Left kidney (tissue), 2 donors: ENCODE results near the gene GRK5. TPM values are rescaled to one million over a fixed set of nuclear protein-coding genes. Genes with fewer than 3 reads are reported as not detected.
"Not testable (repeated sequence)": the region's sequence is repeated elsewhere in the genome, so short reads cannot be mapped to it uniquely, and the experiment has no call there.

Experiments
- DNase-seq: peaks from one replicate; pipeline ENCODE4 v3.0.0-alpha.2; 2013
- polyA plus RNA-seq: library from polyadenylated mRNA; unstranded; fragments of 120-200 nt; gene quantifications from one replicate; pipeline ENCODE4 v1.2.1, GENCODE V29; 2013; ENCODE audit not compliant: insufficient read length

GRK5 gene
- polyA plus RNA-seq, 1 donor = 14.0 TPM

DNA sequence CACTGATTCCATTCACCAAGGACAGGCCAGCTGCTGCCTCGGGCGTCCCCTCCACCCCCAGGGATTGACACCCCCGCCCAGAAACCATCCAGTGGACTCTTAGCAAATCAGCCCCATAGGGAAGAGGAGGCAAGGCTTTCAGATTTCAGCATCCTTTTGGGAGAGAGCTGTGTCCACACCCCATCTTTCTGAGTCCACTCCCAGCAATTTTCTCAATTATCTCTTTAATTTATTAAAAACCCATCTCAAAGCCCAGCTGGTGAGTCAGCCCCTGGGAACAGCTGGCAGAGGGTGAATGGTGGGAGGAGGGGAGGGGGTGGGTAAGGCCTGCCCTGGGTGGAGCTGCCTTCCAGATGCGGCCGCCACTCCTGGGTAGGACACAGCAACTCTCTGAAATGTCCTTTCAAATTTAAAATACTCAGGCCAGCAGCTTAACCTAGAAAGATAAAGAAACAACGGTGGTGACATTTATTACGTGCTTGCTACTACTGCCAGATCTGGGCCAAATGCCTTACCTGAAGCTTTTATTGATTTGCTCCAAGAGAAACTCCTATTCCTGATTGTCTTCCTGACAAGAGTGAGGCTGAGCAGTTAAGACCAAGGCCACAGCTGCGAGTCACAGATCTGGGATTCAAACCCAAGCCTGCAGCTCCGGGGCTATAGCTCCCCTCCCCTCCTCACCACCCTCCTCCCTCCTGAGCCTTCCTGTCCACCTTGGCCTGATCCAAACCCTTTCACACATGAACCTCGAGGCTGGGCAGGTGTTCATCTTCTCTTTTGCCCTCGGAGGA is 214.7 kb downstream of the GRK5 start:
- no peak for DNase-seq

DNA sequence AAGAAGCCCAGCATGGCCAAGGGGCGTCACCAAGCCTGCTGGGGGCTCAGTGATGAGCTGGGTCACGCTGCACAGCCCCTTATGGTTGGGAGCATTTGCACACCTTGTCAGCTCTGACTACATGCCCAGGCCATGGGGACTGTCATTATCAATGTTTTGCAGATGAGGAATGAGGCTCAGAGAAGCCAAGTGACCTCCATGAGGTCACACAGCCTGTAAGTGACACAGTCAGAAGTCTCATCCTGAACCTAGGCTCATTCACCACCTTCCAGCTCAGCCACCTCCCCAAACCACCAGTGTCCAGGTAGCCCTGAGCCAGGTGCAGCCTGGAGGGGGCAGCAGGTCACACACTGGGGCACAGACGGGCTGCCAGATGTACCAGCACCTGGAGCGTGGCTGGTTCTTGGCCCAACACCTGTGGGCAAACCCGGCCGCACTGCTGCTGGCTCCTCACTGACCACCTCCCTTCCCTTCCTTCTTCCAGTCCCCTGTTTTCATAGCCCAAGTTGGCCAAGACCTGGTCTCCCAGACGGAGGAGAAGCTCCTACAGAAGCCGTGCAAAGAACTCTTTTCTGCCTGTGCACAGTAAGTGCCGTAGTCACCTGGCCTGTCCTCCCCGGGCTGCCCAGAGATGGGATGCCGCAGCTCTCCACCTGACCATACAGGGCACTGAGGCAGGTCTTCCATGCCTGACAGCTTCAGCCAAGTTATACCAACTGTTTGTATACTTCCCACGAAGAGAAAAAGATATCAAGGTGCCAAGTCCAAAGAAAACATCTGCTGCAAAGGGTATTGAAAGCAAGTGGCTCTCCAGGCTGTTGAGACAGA is 215.5 kb downstream of the GRK5 start:
- DNase-seq = no peak

DNA sequence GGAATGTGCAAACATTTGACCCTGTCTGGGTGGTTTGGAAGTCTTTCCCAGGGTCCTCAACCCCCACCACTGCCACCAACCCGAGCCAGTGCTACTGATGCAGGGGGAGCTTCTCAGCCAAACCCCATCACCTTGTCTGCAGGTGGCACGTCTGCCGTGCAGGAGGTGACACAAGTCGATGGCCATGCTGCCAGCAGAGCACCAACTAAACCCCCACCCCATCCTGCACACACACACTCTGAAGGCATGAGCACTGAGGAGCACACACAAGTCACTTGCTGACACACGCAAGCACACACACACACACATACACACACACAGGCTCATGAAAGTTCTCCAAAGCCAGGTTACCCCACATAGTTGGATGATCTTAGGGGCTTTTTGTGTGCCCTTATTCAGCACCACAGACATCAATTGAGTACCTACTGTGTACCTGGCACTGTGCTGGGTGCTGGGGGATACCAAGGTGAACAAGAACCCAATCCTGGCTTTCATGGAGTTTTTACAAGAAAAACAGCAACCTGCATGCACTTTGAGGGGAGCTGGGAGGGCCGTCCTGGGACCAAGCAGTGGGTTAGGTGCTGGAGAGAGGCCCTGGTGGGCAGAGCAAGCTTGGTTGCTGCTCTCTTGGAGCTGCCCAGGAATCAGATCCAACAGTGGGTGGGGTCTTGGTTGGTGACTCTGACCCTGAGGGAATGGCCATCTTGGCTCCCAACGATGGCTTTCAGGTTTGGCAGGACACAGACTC is 216.3 kb downstream of the GRK5 start:
- no peak for DNase-seq

DNA sequence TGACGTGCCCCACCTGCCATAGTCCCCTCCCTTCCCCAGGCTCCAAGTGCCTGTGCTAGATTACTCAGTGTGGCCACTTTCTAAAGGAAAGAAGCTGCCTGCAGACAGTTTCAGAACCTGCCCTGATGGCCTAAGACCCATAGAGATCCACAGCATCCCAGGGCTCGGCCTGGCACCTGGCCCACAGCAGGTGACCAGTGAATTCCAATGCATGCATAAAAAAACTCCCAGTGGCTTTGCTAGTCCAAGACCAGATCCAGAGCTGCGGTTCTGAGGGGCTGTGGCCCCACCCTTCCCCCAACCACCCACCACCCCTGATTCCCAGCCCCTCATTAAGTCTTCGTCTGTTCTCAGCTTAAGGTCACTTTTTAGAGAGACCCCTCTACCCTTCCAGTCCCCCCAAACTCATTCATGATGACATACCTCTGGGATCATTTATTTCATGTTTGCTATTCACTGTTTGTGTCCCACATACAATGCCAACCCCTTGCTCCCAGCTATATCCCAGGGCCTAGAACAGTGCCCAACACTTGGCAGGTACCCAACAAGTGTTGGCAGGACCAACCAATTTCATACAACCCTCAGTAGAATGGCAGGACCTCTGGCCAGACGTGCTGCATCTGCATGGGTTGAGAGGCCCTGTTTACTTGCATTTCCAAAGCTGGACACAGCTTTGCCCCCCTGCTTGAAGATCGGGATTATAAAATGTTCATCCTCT is 217.0 kb downstream of the GRK5 start:
- no peak for DNase-seq

DNA sequence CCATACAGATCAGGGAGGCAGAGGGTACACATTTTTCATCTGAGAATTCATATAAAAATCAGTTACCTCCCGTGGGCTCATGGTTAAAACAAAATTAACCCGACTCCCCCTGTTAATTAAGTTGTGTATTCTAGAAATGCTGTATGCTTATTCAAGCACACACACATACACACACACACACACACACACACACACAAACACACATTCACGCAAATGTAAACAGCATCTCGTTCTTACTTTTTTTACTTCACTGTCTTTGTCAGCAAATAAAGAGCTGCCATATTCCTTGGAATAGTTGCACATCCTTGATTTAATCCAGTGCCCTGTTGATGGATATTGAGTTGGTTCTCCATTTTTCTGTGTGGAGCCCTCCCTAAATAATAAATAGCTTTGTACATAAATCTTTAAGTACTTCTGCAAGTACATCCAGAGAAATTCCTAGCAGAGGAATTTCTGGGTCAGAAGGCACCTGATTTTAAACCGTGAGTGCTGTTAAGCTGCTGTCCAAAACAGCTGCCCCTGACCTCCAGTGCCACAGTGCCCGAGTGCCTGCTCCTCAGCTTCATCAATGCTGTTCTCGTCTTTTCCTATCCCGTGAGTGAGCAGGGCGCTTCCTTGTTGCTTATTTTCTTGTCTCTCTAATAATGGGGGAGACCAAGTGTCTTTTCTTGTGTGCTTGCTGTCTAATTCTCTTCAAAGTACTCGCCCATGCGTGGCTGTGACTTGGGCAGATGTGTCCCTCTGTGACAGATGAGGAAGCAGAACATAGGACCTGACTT is 217.9 kb downstream of the GRK5 start:
- DNase-seq = no peak

DNA sequence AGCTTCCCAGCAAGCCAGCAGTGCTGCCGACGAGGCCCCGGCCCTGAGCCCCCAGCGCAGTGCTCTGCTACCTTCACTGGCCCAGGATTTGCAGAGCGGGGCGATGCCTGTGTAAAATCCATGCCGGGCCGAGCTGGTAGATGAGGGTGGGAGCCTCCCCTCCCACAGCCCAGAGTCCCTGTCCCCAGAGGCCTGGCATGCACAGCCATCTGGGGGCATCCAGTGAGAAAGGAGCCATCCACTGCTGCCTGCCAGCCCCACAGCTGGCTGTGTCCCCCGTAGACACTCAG is 218.5 kb downstream of the GRK5 start:
- DNase-seq = no peak

DNA sequence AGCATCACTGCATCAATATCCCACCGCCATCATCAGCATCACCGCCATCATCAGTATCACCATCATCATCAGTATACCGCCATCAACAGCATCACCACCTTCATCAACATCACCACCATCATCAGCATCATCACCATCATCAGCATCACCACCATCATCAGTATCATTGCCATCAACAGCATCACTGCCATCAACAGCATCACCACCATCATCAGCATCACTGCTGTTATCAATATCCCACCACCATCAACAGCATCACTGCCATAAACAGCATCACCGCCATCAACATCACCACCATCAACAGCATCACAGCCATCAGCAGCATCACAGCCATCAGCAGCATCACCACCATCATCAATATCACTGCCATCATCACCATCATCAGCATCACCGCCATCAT is 219.3 kb downstream of the GRK5 start:
- no peak for DNase-seq

DNA sequence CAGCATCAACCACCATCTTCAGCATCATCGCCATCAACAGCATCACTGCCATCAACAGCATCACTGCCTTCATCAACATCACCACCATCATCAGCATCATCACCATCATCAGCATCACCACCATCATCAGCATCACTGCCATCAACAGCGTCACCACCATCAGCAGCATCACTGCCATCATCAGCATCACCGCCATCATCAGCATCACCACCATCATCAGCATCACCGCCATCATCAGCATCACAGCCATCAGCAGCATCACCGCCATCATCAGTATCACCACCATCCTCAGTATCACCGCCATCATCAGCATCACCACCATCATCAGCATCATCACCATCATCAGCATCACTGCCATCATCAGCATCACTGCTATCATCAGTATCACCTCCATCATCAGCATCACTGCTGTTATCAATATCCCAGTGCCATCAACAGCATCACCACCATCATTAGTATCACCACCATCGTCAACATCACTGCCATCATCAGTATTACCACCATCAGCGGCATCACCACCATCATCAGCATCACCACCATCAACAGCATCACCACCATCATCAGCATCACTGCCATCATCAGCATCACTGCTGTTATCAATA is 220.0 kb downstream of the GRK5 start:
- no peak for DNase-seq

DNA sequence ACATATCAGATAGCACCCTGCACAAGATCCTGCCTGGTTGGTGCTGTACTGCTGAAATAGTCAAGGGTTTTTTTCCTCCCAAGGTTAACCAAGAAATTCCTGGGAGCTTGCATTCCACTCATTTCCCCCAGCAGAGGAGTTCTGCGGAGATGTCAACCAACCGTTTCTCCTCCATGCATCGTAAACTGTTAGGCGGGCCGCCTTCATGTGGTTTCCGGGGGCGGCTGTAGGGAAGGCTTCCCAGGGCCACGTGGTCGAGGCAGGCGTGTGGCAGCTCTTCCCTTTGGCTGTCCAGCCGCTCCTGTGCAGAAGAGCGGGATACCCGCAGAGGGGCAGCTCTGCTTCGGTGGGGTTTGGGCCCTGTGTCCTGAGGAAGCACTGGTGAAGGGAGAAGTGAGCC is 221.4 kb downstream of the GRK5 start:
- peak; percentile 83 for DNase-seq

DNA sequence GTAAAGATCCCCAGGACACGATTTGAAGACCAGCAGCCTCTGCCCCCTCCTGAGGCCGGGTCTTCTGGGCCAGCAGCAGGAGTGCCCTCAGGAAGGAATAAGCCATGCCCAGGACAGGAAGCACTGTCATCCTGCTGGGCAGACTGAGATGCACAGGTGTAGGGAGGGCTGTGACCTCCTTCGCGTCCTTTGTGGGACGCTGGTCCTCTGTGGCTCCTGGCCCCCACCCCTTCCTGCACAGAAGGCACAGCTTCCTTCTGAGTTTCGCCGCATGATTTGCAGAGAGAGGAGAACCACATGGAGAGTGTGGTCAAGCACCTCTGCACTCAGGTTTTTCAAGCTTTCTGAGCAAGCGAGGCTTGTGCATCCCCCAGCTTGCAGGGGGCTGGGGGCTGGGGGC is 222.4 kb downstream of the GRK5 start:
- no peak for DNase-seq

DNA sequence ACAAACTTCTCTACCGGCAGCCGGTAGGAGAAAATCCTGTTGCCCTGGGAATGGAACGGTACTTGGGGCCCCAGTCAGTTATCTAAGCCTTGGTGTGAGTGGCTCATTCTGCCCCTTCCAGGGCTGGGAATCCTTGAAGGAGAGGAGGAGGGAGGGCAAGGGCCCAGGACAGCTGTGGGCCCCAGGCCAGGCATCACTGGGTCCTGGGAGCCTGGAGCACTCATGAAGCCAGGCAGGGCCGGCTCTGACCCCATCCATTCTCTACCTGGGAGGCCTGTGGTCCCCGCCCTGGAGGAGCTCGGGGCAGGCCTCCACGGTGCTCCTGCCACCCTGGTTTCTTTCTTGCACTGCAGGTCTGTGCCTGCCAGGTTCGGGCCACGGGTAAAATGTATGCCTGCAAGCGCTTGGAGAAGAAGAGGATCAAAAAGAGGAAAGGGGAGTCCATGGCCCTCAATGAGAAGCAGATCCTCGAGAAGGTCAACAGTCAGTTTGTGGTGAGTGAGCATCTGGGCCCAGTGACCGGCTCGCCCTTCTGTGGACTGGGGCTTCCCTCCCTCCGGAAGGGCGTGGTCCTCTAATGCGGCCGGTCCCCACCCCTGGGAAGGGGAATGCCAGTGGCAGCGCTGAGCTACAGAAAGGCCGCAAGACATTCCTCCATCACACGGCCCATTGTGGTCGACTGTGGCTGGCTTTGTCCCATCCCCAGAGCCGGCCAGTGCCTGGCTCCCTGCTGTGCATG is 223.8 kb downstream of the GRK5 start:
- no peak for DNase-seq

DNA sequence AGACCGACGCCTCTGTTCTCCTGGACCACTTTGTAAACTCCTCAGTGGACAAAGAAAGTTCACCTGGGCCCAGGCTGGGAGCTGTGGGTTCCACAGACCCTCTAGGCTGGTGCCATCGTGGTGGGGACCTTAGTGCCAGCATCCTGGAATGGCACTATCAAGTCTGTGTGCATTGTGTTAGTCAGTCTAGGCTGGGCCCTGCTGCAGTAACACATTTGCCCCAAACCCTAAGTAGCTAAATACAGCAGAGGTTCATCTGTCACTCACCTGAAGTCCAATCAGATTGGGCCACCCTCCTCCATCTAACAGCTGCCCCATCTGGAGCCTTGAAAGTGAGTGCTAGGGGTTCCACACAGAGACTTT is 224.4 kb downstream of the GRK5 start:
- DNase-seq = no peak

DNA sequence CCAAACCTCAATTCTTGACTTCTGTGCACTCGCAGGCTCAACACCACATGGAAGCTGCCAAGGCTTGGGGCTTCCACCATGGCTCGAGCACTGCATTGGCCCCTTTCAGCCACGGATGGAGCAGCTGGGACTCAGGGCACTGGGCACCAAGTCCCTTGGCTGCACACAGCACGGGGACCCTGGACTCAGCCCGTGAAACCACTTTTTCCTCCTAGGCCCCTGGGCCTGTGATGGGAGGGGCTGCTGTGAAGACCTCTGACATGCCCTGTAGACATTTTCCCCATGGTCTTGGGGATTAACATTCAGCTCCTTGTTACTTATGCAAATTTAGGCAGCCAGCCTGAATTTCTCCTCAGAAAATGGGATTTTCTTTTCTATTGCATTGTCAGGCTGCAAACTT is 227.6 kb downstream of the GRK5 start:
- not testable (repeated sequence) for DNase-seq

DNA sequence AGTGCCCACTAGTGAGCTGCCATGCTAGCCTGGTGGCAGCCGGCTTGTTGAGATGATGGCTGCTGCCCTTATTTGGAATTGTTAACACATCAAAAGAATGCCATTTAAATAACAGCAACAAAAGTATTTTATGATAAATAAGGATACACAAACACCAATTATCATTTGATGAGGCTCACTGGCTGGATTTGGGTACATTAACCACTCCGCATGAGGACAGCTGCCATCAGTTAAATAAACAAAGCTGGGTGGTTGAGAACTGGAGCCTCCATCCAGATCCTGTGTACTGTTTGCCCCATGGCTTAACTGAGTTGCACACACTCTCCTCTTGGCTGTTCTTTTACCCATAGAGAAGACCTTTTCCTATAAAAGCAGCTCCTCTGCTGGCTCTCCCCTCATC is 231.3 kb downstream of the GRK5 start:
- DNase-seq = no peak

DNA sequence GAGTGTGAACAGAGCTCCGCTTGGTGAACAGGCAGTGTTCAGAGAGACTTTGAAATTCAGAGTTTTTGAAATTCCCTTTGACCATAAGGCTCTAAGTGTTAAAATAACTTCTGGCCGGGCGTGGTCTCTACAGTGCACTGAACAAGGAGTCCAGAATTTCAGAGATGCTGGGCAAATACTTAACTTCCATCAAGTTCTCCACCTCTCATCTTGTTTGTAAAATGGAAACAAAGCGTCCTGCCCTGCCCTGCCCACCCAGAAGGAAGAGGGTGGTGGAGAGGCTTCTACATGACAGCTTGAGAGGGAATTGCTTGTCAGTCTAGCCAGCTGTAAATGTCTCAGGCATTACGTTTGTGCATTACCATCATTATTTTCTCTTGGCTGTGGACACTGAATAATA is 232.6 kb downstream of the GRK5 start:
- DNase-seq = no peak

DNA sequence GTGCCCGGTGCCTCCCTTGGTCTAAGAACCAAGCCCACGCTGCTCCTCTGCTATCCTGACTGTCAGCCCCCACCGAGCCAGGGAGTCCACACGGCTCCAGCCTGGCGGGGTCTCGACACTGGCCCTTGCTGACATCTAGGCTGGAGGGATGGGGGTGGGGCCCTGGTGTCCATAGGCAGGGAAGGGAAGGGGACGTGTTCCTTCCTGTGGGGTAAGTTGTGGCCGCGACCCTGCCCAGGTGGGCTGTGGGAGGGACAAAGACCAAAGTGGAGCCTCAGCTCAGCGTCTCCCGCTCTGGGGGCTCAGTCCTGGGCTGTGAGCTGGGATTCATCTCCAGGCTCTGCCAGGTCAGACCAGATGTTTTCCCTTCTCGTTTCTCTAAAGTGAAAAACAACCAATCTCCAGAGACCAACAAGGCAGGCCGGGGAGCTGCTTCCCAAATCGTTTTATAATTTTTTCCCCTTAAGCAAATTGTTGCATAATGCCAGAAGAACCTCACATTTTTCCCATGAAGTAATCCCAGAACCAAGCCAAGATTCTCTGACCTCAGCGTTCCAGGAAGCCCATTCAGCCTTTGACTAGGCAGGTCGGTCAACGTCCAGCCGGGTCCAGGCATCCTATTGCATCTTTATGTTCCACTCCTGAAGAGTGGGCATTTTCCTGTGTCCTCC is 233.9 kb downstream of the GRK5 start:
- DNase-seq = no peak

DNA sequence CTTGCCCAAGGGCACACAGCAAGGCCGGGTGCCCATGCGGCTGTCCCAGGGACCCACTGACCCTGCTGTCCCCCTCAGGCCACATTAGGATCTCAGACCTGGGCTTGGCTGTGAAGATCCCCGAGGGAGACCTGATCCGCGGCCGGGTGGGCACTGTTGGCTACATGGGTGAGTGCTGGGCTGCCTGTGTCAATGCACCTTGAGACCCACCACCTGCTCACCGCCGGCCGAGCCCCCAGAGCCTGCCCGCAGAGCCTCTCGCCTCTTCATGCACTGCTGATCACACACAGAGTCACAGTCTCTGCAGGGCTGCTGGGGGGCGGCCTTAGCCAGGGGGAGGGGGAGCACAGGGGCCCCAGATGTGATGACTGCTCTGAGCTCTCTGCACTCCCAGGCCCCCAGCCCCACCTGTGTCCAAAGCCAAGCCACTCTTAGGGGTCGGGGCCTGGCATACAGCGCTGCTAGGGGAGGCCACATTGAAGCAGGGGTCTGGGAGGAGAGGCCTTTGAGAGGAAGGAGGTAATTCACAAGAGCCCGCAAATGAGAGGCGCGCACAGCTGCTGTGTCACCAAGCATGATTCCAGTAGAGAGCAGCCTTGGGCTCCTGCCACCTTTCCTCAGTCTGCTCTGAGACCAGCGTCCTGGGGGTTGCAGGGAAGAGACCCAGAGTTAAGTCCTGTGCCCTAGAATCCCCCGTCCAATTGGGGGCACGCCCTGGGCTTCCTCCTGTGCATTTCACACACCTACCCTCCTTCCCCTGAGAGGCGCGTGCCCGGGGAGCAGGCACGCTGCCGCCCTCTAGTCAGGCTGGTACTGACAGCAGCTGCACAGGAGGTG is 234.8 kb downstream of the GRK5 start:
- DNase-seq = no peak

DNA sequence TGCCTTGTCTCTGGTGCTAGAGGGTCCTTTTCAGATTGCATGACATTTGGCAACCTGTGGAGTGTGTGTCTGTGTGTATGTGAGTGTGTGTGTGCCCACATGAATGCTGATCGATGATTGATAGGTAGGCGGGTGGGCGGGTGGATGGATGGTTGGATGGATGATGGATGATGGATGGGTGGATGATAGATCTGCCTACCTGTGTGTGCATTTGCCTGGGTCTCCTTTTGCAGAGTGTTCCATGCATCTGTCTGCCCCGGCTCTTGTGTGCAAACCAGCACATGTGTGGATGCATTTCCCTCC is 235.3 kb downstream of the GRK5 start:
- DNase-seq = no peak

DNA sequence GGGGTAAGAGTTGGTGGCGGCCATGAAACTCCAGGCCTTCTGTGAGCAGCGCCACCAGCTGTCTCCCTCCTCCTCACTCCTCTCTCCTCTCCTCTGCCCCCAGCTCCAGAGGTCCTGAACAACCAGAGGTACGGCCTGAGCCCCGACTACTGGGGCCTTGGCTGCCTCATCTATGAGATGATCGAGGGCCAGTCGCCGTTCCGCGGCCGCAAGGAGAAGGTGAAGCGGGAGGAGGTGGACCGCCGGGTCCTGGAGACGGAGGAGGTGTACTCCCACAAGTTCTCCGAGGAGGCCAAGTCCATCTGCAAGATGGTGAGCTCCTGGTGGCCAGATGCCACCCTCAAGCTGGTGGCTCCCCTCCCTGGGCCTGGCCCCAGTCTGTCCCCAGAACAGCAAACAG is 236.1 kb downstream of the GRK5 start:
- DNase-seq = no peak
